A549 (cell line): ENCODE results near the gene MOB3A. TPM values are rescaled to one million over a fixed set of nuclear protein-coding genes. Genes with fewer than 3 reads are reported as not detected.

Experiments
- ATAC-seq, 2 experiments: fragments of 200-7000 bp in 1 of 2; fragments of >200 bp in 1 of 2; cut with Nextera tagmentation in 1 of 2; cut with Tn5 transposase in 1 of 2; 3 replicates each; pipeline versions ENCODE4 v1.8.0 to v1.9.1; 2018 to 2020; ENCODE audit warnings: mild to moderate bottlenecking in 1 of 2, moderate library complexity in 1 of 2
- CTCF ChIA-PET: fragments of 300-600 bp; sonication (Branson Sonifier 250); formaldehyde crosslinking; extraction: SDS; loops from one replicate; lab custom pipeline; 2021; ENCODE audit warnings: antibody characterized with exemption, inconsistent platforms; lab: Yijun Ruan, JAX
- POLR2A ChIA-PET: fragments of 350-600 bp; formaldehyde crosslinking; extraction: SDS; loops from one replicate; lab custom pipeline; 2021; ENCODE audit warnings: antibody characterized with exemption, inconsistent platforms; lab: Yijun Ruan, JAX
- DNase-seq, 2 experiments: peaks; one replicate each; pipeline versions ENCODE4 v3.0.0 to v3.0.0-alpha.2; 2011 to 2016; ENCODE audit warnings: low read depth in 1 of 2, low spot score in 1 of 2
- FAIRE-seq: peaks from 2 replicates; lab custom pipeline; 2011; peaks lifted over from hg19 to GRCh38; lab: Jason Lieb, UNC
- H3K27ac ChIP-seq, 2 experiments: fragments of >200 bp; sonication (Bioruptor Twin); formaldehyde crosslinking; 3 replicates each; pipeline ENCODE4 v1.5.1; 2016 to 2017
- H3K4me1 ChIP-seq: fragments of >200 bp; sonication (Bioruptor Twin); formaldehyde crosslinking; 3 replicates; pipeline ENCODE4 v1.6.1; 2016
- H3K4me2 ChIP-seq: fragments of >200 bp; sonication (Bioruptor Twin); formaldehyde crosslinking; 3 replicates; pipeline ENCODE4 v1.6.1; 2016
- H3K4me3 ChIP-seq: fragments of >200 bp; sonication (Bioruptor Twin); formaldehyde crosslinking; 3 replicates; pipeline ENCODE4 v1.5.1; 2016
- H3K9me3 ChIP-seq: fragments of >200 bp; sonication (Bioruptor Twin); formaldehyde crosslinking; 3 replicates; pipeline ENCODE4 v1.6.1; 2016
- BCL3 ChIP-seq: fragments of >200 bp; sonication (Bioruptor Twin); formaldehyde crosslinking; IDR thresholded peaks from 3 replicates; pipeline ENCODE4 v1.6.1; 2016
- CEBPB ChIP-seq, 2 experiments: fragments of >200 bp in 1 of 2; sonication (Bioruptor Twin) in 1 of 2; formaldehyde crosslinking in 1 of 2; IDR thresholded peaks; 2 replicates each; pipeline ENCODE4 v1.6.1; 2012 to 2016
- GATA3 ChIP-seq: IDR thresholded peaks from 2 replicates; pipeline ENCODE4 v1.6.1; 2012; ENCODE audit warnings: borderline replicate concordance
- HEYL ChIP-seq: fragments of 250-450 bp; sonication (Bioruptor Pico); IDR thresholded peaks from 2 replicates; pipeline ENCODE4 v1.8.0; 2021; ENCODE audit warnings: mild to moderate bottlenecking, moderate library complexity
- HOXB13 ChIP-seq: fragments of 250-450 bp; sonication (Bioruptor Pico); IDR thresholded peaks from 2 replicates; pipeline ENCODE4 v1.5.0; 2020; ENCODE audit warnings: low read depth, mild to moderate bottlenecking, moderate library complexity
- REST ChIP-seq: fragments of 200-600 bp; sonication (generic); IDR thresholded peaks from 2 replicates; pipeline ENCODE4 v1.6.1; 2016; ENCODE audit warnings: antibody characterized with exemption, mild to moderate bottlenecking, moderate library complexity
- RNF2 ChIP-seq: fragments of 200-600 bp; sonication (generic); IDR thresholded peaks from 2 replicates; pipeline ENCODE4 v1.6.1; 2016; ENCODE audit warnings: low read depth, mild to moderate bottlenecking, antibody characterized with exemption, moderate library complexity, borderline replicate concordance
- SREBF2 ChIP-seq: fragments of 450-650 bp; IDR thresholded peaks from 2 replicates; pipeline ENCODE4 v1.6.1; 2014; ENCODE audit warnings: mild to moderate bottlenecking, moderate library complexity
- whole genome bisulfite sequencing: methylation state at CpG from one replicate; pipeline ENCODE4 v1.1.6; 2017; ENCODE audit errors: missing lambda C conversion rate; 5-methylcytosine and 5-hydroxymethylcytosine counted together
- polyA plus RNA-seq, 4 experiments: library from polyadenylated mRNA; depleted of rRNA in 3 of 4; stranded (reverse); fragments of >200 nt; fragmentation: RNase III in 1 of 4; extraction: RNeasy Plus Mini Kit Qiagen cat#74134 plus additional on column Dnase treatment in 1 of 4; gene quantifications; 2 replicates in 3 of 4; 3 replicates in 1 of 4; pipeline ENCODE4 v1.2.3, GENCODE V29; 2011 to 2017
- TF ChIP-seq, protein P1 (sequence below): fragments of 250-450 bp; sonication (Bioruptor Pico); IDR thresholded peaks from 2 replicates; pipeline ENCODE4 v1.5.0; 2021; ENCODE audit warnings: mild to moderate bottlenecking, moderate library complexity, borderline replicate concordance
- TF ChIP-seq, protein P2 (sequence below): fragments of 150-350 bp; IDR thresholded peaks from 2 replicates; pipeline ENCODE4 v1.6.1; 2014; ENCODE audit warnings: low read depth, mild to moderate bottlenecking, low read length
- TF ChIP-seq, protein P3 (sequence below): IDR thresholded peaks from 2 replicates; pipeline ENCODE4 v1.6.1; 2012

The MOB3A gene
- polyA plus RNA-seq, 2 of the 4 experiments (the other 2 are of a cell fraction) = 9.1 to 10.9 TPM

GRCh38 chr19:2127758-2128157 lies 31.6 kb upstream of the MOB3A start (continued):
- no peak for TF ChIP-seq BCL3
- TF ChIP-seq HEYL (CRISPR knock-in tag) = no peak
- TF ChIP-seq, protein P1, sequence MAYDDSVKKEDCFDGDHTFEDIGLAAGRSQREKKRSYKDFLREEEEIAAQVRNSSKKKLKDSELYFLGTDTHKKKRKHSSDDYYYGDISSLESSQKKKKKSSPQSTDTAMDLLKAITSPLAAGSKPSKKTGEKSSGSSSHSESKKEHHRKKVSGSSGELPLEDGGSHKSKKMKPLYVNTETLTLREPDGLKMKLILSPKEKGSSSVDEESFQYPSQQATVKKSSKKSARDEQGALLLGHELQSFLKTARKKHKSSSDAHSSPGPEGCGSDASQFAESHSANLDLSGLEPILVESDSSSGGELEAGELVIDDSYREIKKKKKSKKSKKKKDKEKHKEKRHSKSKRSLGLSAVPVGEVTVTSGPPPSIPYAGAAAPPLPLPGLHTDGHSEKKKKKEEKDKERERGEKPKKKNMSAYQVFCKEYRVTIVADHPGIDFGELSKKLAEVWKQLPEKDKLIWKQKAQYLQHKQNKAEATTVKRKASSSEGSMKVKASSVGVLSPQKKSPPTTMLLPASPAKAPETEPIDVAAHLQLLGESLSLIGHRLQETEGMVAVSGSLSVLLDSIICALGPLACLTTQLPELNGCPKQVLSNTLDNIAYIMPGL (CRISPR knock-in tag) = no peak
- no peak for TF ChIP-seq GATA3
- TF ChIP-seq CEBPB (IDR thresholded peaks at IDR 0.05) = no peak

GRCh38 chr19:2126879-2127518 lies 30.9 kb upstream of the MOB3A start:
- H3K4me2 ChIP-seq = no peak overlapping the region
- ATAC-seq = no peak
- DNase-seq = no peak
- ChIA-PET POLR2A (no interaction called here), CTCF (no interaction called here)
- no peaks in the 10 kb centered on the region for H3K4me1 ChIP-seq
- FAIRE-seq = no peak
- H3K27ac ChIP-seq = no peak overlapping the region
- H3K4me3 ChIP-seq = no peak overlapping the region
- WGBS = 96% methylated on average over 22 of the region's 24 CpGs
- TF ChIP-seq RNF2 (no peak), CEBPB (IDR thresholded peaks at IDR 0.05) (no peak), HOXB13 (CRISPR knock-in tag) (no peak)
- TF ChIP-seq, protein P2, sequence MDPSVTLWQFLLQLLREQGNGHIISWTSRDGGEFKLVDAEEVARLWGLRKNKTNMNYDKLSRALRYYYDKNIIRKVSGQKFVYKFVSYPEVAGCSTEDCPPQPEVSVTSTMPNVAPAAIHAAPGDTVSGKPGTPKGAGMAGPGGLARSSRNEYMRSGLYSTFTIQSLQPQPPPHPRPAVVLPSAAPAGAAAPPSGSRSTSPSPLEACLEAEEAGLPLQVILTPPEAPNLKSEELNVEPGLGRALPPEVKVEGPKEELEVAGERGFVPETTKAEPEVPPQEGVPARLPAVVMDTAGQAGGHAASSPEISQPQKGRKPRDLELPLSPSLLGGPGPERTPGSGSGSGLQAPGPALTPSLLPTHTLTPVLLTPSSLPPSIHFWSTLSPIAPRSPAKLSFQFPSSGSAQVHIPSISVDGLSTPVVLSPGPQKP = no peak
- TF ChIP-seq, protein P3, sequence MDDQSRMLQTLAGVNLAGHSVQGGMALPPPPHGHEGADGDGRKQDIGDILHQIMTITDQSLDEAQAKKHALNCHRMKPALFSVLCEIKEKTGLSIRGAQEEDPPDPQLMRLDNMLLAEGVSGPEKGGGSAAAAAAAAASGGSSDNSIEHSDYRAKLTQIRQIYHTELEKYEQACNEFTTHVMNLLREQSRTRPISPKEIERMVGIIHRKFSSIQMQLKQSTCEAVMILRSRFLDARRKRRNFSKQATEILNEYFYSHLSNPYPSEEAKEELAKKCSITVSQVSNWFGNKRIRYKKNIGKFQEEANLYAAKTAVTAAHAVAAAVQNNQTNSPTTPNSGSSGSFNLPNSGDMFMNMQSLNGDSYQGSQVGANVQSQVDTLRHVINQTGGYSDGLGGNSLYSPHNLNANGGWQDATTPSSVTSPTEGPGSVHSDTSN = no peak
- H3K9me3 ChIP-seq = no peaks in the 10 kb centered on the region

DNA sequence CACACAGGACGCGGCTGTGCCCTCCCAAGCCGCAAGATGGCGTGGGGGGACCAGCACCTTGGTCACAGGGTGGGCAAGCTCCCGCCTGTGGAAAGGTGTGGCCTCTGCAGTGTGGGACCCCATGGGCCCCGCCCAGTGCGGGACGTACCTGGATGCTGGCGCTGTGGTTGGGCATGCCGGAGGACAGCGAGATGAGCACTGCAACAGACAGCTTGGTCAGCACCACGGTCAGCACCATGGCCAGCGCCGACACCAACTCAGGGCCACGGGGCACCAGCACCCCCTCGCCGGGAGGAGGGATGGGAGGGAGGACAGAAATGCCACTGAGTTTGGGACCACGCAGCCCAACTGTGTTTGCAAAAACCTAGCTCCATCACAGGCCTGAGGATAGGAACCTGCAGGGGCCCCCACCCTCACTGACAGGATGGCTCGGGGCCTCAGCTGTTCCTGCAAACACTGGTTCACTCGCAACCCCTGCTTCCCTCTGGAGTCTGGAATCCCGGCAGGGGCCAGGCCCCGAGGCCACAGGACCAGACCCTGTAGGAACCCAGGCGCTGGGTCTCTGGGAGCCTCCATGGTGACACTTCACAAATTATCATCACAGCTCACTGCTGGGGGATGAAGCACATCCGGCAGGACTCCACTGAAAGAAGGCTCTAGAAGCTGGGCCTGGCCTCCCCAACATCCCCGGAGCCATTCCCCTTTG lies 27.7 kb upstream of the MOB3A start:
- no peak for FAIRE-seq
- DNase-seq = no peak
- H3K27ac ChIP-seq = no peak overlapping the region
- 100% methylated on average over 1 of the region's 25 CpGs for WGBS
- H3K4me3 ChIP-seq = no peak overlapping the region
- no peaks in the 10 kb centered on the region for H3K4me1 ChIP-seq
- ATAC-seq = peak; percentile 39 to 44; a peak in 3 of 6 replicates
- ChIA-PET CTCF (interaction anchor here (0.8 to 1.3 kb wide), 2 partner anchors 13 to 194 kb away, joined by 3 read pairs; no protein-coding TSS in a partner anchor), POLR2A (no interaction called here)
- peak; percentile 83 for TF ChIP-seq REST
- no peak for TF ChIP-seq SREBF2
- H3K9me3 ChIP-seq = no peaks in the 10 kb centered on the region
- no peak overlapping the region for H3K4me2 ChIP-seq
